Amygdala (tissue), 56 donors: ENCODE results near the gene OR10G7.
"Not testable (repeated sequence)": the region's sequence is repeated elsewhere in the genome, so short reads cannot be mapped to it uniquely, and the experiment has no call there.

ENCODE experiments used
- DNase-seq, 56 donors: peaks; one replicate each; lab custom pipeline; 2025; lab: John Stamatoyannopoulos, UW

Gene OR10G7

GRCh38 chr11:124050748-124051147 lies 9.6 kb upstream of the OR10G7 start:
- DNase-seq, result no peak

GRCh38 chr11:124043420-124043819 lies 2.3 kb upstream of the OR10G7 start:
- DNase-seq, result no peak

- DNase-seq, result no peak
These were observed 1.6 kb downstream of the OR10G7 start for GRCh38 chr11:124039557-124039956.

GRCh38 chr11:124036666-124037065 lies 4.5 kb downstream of the OR10G7 start:
- no peak for DNase-seq

GRCh38 chr11:124026498-124026897 lies 14.6 kb downstream of the OR10G7 start, which contains the start of gene OR10G8:
Gene OR10G8 (plus strand): TSS chr11:124026798. CDS start chr11:124029623, 2,825 bp downstream.
- DNase-seq, result no peak

GRCh38 chr11:124015837-124016236 lies 25.3 kb downstream of the OR10G7 start:
- DNase-seq, result not testable (repeated sequence)

- no peak for DNase-seq
These were observed 28.4 kb downstream of the OR10G7 start, which contains the start of gene OR10G4 for GRCh38 chr11:124012697-124013096. Gene OR10G4 (plus strand): TSS chr11:124012997. CDS start chr11:124015575, 2,578 bp downstream.

GRCh38 chr11:123995119-123995518 lies 46.0 kb downstream of the OR10G7 start, which contains the start of gene OR10G6:
Gene OR10G6 (minus strand): TSS chr11:123995161. CDS start chr11:123995161, 0 bp downstream.
- no peak for DNase-seq
